ENCODE results near the gene KANTR.

The KANTR gene

GRCh38 chrX:53082773-53083616 is 10.9 kb upstream of the KANTR start:
- DNase-seq = no peak
- no peak for TF ChIP-seq CTCF (IDR thresholded peaks at IDR 0.05)
- Histone ChIP-seq H3K27me3 (no peaks in the 10 kb centered on the region), H3K9me3 (no peaks in the 10 kb centered on the region), H3K4me3 (peak overlapping the region; percentile 88 to 92), H3K36me3 (peaks cover 8 to 21% (median 9%) of the 10 kb centered on the region in 3 donors), H3K27ac (peak overlapping the region; percentile 97), H3K4me1 (peaks cover 0 to 49% (median 11%) of the 10 kb centered on the region in 4 donors)
- intact Hi-C loops (cut with DNase I; ENCODE audit: low total_unique reads) = no loop called here

GRCh38 chrX:53084043-53084570 is 9.8 kb upstream of the KANTR start:
- Histone ChIP-seq H3K36me3 (peaks cover 8 to 21% (median 9%) of the 10 kb centered on the region in 3 donors), H3K27me3 (no peaks in the 10 kb centered on the region), H3K9me3 (no peaks in the 10 kb centered on the region), H3K27ac (peak overlapping the region; percentile 97), H3K4me1 (peaks cover 0 to 50% (median 12%) of the 10 kb centered on the region in 4 donors), H3K4me3 (peak overlapping the region; percentile 88 to 92)
- no peak for DNase-seq
- no peak for TF ChIP-seq CTCF (IDR thresholded peaks at IDR 0.05)
- intact Hi-C loops (cut with DNase I; ENCODE audit: low total_unique reads) = no loop called here

- H3K9me3 ChIP-seq = no peaks in the 10 kb centered on the region
- no peak for TF ChIP-seq CTCF (IDR thresholded peaks at IDR 0.05)
These were observed 9.1 kb upstream of the KANTR start for GRCh38 chrX:53084863-53085262.

GRCh38 chrX:53085661-53086229 is 8.2 kb upstream of the KANTR start:
- TF ChIP-seq CTCF (IDR thresholded peaks at IDR 0.05) = no peak
- no peak for DNase-seq
- Histone ChIP-seq H3K27ac (peak overlapping the region; percentile 82 to 97), H3K4me1 (peaks cover 0 to 47% (median 12%) of the 10 kb centered on the region in 4 donors), H3K36me3 (peaks cover 8 to 21% (median 9%) of the 10 kb centered on the region in 3 donors), H3K4me3 (peak overlapping the region in 1 of 2 donors; percentile 52), H3K9me3 (no peaks in the 10 kb centered on the region), H3K27me3 (no peaks in the 10 kb centered on the region)
- intact Hi-C loops (cut with DNase I; ENCODE audit: low total_unique reads) = no loop called here

More at GRCh38 chrX:53084863-53085262, 9.1 kb upstream of the KANTR start:
- Histone ChIP-seq H3K27me3 (no peaks in the 10 kb centered on the region), H3K27ac (peak overlapping the region; percentile 97), H3K4me1 (peaks cover 0 to 50% (median 12%) of the 10 kb centered on the region in 4 donors), H3K36me3 (peaks cover 8 to 21% (median 9%) of the 10 kb centered on the region in 3 donors), H3K4me3 (peak overlapping the region; percentile 88 to 92)
- intact Hi-C loops (cut with DNase I; ENCODE audit: low total_unique reads) = no loop called here
- DNase-seq = no peak

GRCh38 chrX:53086464-53086863 is 7.5 kb upstream of the KANTR start:
- H3K4me3 ChIP-seq = peak overlapping the region in 1 of 2 donors; percentile 52
- H3K4me1 ChIP-seq = peaks cover 0 to 44% (median 12%) of the 10 kb centered on the region in 4 donors
- no peaks in the 10 kb centered on the region for H3K27me3 ChIP-seq
- no peak for TF ChIP-seq CTCF (IDR thresholded peaks at IDR 0.05)
- H3K36me3 ChIP-seq = peaks cover 8 to 21% (median 9%) of the 10 kb centered on the region in 3 donors
- peak; percentile 67 to 86 for DNase-seq
- intact Hi-C loops (cut with DNase I; ENCODE audit: low total_unique reads) = no loop called here
- H3K27ac ChIP-seq = peak overlapping the region; percentile 82 to 97
- H3K9me3 ChIP-seq = no peaks in the 10 kb centered on the region
